ENCODE measurements around the gene AASDH.

Gene AASDH

GRCh38 chr4:56330691-56331090 lies 56.6 kb downstream of the AASDH start:
- Histone ChIP-seq H3K4me3 (ENCODE audit: insufficient read depth, low read length, poor library complexity, severe bottlenecking) (no peak overlapping the region), H3K79me2 (ENCODE audit: insufficient read depth, low read length) (no peaks in the 10 kb centered on the region), H3K27me3 (ENCODE audit: low read length) (no peaks in the 10 kb centered on the region), H3K4me2 (ENCODE audit: low read depth, low read length, poor library complexity, severe bottlenecking) (no peak overlapping the region), H3K36me3 (ENCODE audit: low read length) (no peaks in the 10 kb centered on the region), H3K9me2 (replicated peaks; ENCODE audit: insufficient read depth, low read length) (no peaks in the 10 kb centered on the region), H4K20me1 (ENCODE audit: low read depth, low read length) (no peaks in the 10 kb centered on the region), H3K9me3 (ENCODE audit: insufficient read depth, low read length) (no peaks in the 10 kb centered on the region), H3F3A (ENCODE audit: insufficient read depth) (no peaks in the 10 kb centered on the region), H2AFZ (ENCODE audit: low read depth, low read length, severe bottlenecking) (no peak overlapping the region), H3K9ac (ENCODE audit: low read length) (no peak overlapping the region), H3K27ac (ENCODE audit: low read depth, low read length) (no peak overlapping the region)
- no peak for TF ChIP-seq EZH2phosphoT487 (conservative IDR thresholded peaks at IDR 0.05; ENCODE audit: low read length)
- TF ChIP-seq CTCF (IDR thresholded peaks at IDR 0.05; ENCODE audit: insufficient read depth, low read length, poor library complexity, severe bottlenecking) = no peak

GRCh38 chr4:56326363-56326762 lies 60.9 kb downstream of the AASDH start:
- H3K9me3 ChIP-seq (ENCODE audit: insufficient read depth, low read length) = no peaks in the 10 kb centered on the region
- H3K9me2 ChIP-seq (replicated peaks; ENCODE audit: insufficient read depth, low read length) = no peaks in the 10 kb centered on the region
- no peak overlapping the region for H3K4me2 ChIP-seq (ENCODE audit: low read depth, low read length, poor library complexity, severe bottlenecking)
- H3K36me3 ChIP-seq (ENCODE audit: low read length) = no peaks in the 10 kb centered on the region
- no peak overlapping the region for H2AFZ ChIP-seq (ENCODE audit: low read depth, low read length, severe bottlenecking)
- TF ChIP-seq EZH2phosphoT487 (conservative IDR thresholded peaks at IDR 0.05; ENCODE audit: low read length) (no peak), CTCF (IDR thresholded peaks at IDR 0.05; ENCODE audit: insufficient read depth, low read length, poor library complexity, severe bottlenecking) (no peak)
- no peak overlapping the region for H3K4me3 ChIP-seq (ENCODE audit: insufficient read depth, low read length, poor library complexity, severe bottlenecking)
- no peaks in the 10 kb centered on the region for H3K79me2 ChIP-seq (ENCODE audit: insufficient read depth, low read length)
- H3K27ac ChIP-seq (ENCODE audit: low read depth, low read length) = no peak overlapping the region
- no peaks in the 10 kb centered on the region for H3K27me3 ChIP-seq (ENCODE audit: low read length)
- no peaks in the 10 kb centered on the region for H4K20me1 ChIP-seq (ENCODE audit: low read depth, low read length)
- no peak overlapping the region for H3K9ac ChIP-seq (ENCODE audit: low read length)
- H3F3A ChIP-seq (ENCODE audit: insufficient read depth) = no peaks in the 10 kb centered on the region

- H4K20me1 ChIP-seq (ENCODE audit: low read depth, low read length) = no peaks in the 10 kb centered on the region
- H3K36me3 ChIP-seq (ENCODE audit: low read length) = no peaks in the 10 kb centered on the region
- TF ChIP-seq EZH2phosphoT487 (conservative IDR thresholded peaks at IDR 0.05; ENCODE audit: low read length) = no peak
- no peak for TF ChIP-seq CTCF (IDR thresholded peaks at IDR 0.05; ENCODE audit: insufficient read depth, low read length, poor library complexity, severe bottlenecking)
- H3K9me2 ChIP-seq (replicated peaks; ENCODE audit: insufficient read depth, low read length) = no peaks in the 10 kb centered on the region
- no peak overlapping the region for H3K9ac ChIP-seq (ENCODE audit: low read length)
- H3K9me3 ChIP-seq (ENCODE audit: insufficient read depth, low read length) = no peaks in the 10 kb centered on the region
- H3K4me2 ChIP-seq (ENCODE audit: low read depth, low read length, poor library complexity, severe bottlenecking) = no peak overlapping the region
- no peaks in the 10 kb centered on the region for H3K79me2 ChIP-seq (ENCODE audit: insufficient read depth, low read length)
- H3K4me3 ChIP-seq (ENCODE audit: insufficient read depth, low read length, poor library complexity, severe bottlenecking) = no peak overlapping the region
- no peaks in the 10 kb centered on the region for H3K27me3 ChIP-seq (ENCODE audit: low read length)
- no peak overlapping the region for H2AFZ ChIP-seq (ENCODE audit: low read depth, low read length, severe bottlenecking)
- no peak overlapping the region for H3K27ac ChIP-seq (ENCODE audit: low read depth, low read length)
- no peaks in the 10 kb centered on the region for H3F3A ChIP-seq (ENCODE audit: insufficient read depth)
Measured at GRCh38 chr4:56324011-56324610, 63.2 kb downstream of the AASDH start.
